GM19324 (cell line): ENCODE measurements around the gene ARMC2.

Experiments
- ATAC-seq: cut with Tn5 transposase; IDR thresholded peaks from one replicate; pipeline ENCODE4 v1.9.1; 2021; ENCODE audit warnings: mild to moderate bottlenecking, moderate library complexity; ENCODE audit not compliant: unreplicated experiment, low FRiP score

ARMC2 gene

GRCh38 chr6:109009236-109009961 lies 161.2 kb downstream of the ARMC2 start:
- peak; percentile 98 for ATAC-seq

DNA sequence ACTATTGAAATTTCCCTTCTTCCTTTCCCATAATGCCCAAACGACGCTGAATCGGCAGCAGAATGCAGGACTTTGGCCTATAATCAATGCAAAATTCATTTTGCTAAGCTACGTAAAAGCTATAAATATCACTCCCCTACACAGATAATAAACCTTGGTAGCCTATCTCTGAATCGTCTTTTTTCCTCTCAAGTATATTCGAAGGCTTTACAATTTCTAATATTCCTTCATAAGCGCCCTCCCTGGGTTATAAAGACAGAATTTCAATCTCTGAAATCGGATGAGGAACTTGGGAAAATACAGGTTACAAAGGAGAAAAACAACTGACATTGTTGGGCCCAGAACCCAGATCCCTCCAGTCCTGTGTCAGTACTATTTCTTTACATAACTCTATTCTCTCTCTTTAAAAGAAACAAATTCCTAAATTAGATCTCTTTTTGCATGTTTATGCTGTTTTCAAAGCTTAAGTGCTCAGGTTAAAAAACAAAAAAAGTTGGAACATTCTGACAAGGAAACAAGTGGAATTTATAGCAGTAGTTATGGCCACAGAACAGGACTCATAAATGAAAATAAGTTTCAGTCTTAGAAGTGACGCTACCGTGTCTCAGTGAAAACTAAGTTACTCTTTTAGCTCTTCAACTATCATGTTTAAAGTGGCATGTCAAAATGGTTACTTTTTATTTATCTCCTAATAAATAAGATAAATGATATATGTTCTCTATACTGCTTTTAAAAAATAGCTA lies 161.9 kb downstream of the ARMC2 start:
- ATAC-seq, result no peak

GRCh38 chr6:109010705-109011102 lies 162.5 kb downstream of the ARMC2 start:
- ATAC-seq, result no peak

DNA sequence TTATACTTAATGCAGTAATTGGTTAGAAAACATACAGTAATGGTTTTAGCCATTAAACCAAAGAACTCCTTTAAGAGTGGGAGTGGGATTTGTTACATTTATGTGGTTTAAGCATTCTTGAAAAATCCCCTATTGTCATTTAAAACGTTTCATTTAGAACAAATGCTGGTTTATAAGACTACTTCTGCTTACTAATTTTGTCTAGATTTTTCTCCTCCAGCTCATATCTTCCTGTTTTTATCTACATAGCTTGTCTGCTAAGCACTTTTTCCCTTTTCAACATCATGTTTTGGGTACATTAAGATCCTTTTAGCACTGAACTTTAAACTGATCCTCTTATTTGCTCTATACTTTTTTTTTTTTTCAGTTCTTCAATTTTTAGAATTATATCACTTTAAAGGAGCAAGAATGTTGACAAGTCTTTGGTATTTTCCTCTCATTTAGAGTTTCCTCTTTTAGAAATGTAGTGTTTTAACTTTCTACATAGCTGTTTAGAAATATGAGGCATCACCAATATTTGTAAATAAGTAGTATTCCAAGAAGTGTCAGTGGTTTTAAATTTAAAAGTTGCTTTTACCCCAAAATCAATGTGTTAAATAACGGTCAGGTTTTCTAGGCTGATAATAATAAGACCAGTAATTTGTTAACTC lies 165.6 kb downstream of the ARMC2 start:
- ATAC-seq, result no peak

- no peak for ATAC-seq
These were observed 166.4 kb downstream of the ARMC2 start for GRCh38 chr6:109014606-109015005.

GRCh38 chr6:109015176-109015575 lies 167.0 kb downstream of the ARMC2 start:
- ATAC-seq, result no peak

GRCh38 chr6:109019911-109020310 lies 171.7 kb downstream of the ARMC2 start:
- no peak for ATAC-seq

DNA sequence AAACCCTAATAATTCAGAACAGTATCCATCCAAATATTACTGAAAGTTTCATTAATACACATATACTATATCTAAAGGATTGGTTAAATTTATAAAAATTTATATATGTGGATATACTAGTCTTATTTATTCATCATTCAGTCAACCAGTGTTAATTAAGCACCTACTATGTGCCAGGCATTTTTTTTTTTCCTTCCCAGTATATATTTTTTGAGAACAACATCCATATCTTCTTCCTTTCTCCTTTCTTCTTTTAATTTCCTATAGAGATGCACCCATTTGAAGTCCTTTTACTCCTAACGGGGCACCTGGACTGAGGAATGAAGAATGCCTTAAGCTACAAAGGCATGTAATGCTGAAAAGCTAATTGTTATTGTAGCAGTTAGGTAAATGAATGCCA lies 173.6 kb downstream of the ARMC2 start:
- ATAC-seq, result no peak

DNA sequence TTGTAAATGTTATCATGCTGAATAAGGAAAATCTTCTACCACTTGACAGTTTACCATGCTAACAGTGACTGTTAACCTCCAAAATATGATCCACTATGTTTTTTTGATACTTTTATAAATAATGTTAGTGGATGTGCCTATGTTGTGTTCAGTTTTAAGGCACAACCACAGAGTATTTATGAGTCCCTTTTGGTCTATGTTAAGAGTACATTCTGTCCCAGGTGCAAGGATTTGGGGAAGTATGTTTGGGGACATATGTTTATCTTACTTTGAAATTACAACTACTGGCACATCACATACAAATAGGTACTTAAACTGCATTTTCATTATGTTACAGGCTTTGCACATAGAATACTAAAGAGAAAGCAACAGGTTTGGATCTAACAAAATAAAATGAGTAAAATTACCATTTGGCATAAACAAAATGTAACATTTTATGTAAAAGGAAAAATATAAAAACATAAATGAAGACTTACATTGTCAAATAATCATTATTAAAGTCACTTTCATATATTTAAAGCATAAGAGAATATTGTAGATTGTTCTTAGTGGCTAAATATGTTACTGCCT lies 175.2 kb downstream of the ARMC2 start:
- ATAC-seq, result no peak
